NCI-H524 (cell line): ENCODE measurements around the gene GPR89B.
"Not testable (repeated sequence)": the region's sequence is repeated elsewhere in the genome, so short reads cannot be mapped to it uniquely, and the experiment has no call there.

ENCODE experiments used
- DNase-seq, 2 experiments: peaks; one replicate each; lab custom pipeline; 2025; lab: John Stamatoyannopoulos, UW

GPR89B gene

DNA sequence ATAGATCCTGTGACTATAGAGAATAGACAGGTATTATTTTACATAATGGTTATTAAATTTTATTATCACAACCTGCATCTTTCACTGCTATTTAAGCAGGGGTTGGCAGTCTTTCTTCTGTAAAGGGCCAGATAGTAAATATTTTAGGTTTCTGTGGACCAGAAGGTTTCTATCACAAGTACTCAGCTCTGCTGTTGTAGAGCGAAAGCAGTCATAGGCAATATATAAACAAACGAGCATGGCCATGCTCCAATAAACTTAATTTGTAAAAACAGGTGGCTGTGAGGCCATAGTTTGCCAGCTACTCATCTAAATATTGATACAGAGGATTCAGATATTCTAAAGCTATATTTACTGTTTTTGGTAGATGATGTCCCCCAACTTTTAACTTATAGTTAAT is 12.2 kb downstream of the GPR89B start:
- not testable (repeated sequence) for DNase-seq

DNA sequence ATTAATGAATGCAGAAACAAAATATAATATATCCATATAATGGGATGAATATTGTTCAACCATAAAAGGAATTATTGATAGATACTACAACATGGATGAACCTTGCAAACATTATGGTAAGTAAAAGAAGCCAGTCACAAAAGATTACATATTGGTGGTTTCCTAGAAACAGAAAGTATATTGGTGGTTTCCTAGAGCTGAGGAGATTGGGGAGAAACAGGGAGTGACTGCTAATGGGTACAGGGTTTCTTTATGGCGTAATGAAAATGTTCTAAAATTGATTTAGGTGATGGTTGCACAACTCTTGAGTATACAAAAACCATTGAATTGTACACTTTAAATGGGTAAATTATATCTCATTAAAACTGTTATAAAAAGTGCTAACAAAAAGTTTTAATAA is 14.3 kb downstream of the GPR89B start:
- DNase-seq = not testable (repeated sequence)

GRCh38 chr1:147949517-147949916 is 21.3 kb downstream of the GPR89B start:
- not testable (repeated sequence) for DNase-seq

DNA sequence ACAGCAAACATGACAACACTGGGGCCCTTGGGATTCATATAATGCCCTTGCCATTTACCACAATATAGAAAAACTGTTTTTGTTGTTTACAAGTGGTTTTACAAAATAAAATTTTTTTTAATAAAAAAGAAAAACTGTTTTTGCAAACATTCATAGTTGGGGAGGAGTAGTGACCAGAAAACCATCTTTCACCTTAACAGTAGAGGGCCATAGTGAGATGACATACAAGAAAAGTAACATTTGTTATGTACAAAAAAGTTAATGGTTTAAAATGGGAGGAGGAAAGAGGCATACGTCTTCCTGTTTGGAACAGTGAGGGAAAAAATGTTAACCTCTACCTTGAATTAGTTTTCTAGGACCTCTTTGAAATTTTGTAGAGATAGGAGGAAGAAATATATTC is 30.7 kb downstream of the GPR89B start:
- DNase-seq = not testable (repeated sequence)

- DNase-seq = not testable (repeated sequence)
These were observed 31.5 kb downstream of the GPR89B start for GRCh38 chr1:147959680-147960079.

- DNase-seq = not testable (repeated sequence)
These were observed 36.4 kb downstream of the GPR89B start for GRCh38 chr1:147964575-147964974.

DNA sequence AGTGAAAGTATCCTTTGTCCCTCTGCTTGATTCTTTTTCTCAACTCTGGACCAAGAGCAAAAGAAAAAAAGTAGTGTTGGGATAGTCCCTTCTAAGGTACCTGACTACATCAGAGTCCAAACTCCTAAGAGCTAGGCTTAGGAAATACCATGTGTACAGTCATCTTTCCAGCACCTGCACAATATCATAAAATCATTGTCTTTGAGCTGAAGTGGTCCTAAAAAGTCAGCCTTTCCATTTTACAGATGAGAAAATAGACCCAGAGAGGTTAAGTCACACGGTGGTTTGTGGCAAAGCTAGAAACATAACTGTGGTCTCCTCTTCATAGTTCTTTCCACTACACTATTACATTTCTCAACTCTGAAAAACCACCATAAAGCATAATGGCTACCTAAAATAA is 38.4 kb downstream of the GPR89B start:
- not testable (repeated sequence) for DNase-seq

DNA sequence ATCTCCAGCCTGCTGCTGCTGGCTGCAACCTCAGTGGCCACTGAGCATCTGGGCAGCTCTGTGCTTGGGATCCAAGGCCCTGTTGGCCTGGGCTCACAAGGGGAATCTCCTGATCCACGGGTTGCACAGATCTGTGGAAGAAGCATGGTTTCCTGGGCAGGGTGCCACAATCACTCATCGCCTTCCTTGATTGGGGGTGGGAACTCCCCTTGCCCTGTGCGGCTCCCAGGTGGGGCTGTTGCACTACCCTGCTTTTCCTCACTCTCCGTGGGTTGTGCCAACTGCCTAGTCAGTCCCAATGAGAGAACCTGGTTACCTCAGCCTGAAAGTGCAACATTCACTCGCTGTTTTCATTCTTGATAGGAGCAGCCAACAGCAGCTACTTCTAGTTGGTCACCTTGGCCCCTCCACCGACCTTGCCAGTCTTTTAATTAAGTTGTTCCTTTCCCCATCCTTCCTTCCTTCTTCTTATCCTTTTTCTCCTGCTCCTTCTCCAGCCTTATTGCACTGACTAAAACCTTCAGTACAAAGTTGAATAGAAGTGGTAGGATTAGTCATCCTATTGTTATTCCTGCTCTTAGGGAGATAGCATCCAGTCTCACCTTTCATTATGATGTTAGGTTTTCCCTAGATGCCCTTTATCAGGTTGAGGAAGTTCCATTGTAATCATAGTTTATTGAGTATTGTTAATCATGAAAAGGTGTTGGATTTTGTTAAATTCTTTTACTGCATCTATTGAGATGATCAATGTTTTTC is 50.9 kb downstream of the GPR89B start:
- DNase-seq = not testable (repeated sequence)

- not testable (repeated sequence) for DNase-seq
These were observed 57.2 kb downstream of the GPR89B start for GRCh38 chr1:147985374-147985773.

- DNase-seq = not testable (repeated sequence)
These were observed 59.7 kb downstream of the GPR89B start for GRCh38 chr1:147987893-147988292.

GRCh38 chr1:147992916-147993315 is 64.7 kb downstream of the GPR89B start:
- DNase-seq = not testable (repeated sequence)

DNA sequence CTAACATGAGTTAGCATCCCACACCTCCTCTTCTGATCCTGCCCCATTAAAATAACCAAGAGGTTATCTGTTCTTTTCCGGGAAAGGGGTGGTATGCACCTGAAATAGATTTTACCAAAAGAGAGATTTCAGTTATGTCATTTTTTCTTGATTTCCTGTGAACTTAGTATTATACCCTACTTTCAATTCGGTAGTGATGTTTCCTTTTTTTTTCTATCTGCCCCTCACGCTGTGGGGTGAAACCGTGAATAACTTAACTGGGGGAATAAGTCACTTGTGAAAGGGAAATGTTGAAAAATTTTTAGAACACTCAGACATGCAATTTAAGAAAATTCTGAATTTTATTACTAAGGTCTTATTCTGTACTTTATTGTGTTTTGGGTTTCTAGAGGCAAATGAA is 65.2 kb downstream of the GPR89B start:
- not testable (repeated sequence) for DNase-seq

DNA sequence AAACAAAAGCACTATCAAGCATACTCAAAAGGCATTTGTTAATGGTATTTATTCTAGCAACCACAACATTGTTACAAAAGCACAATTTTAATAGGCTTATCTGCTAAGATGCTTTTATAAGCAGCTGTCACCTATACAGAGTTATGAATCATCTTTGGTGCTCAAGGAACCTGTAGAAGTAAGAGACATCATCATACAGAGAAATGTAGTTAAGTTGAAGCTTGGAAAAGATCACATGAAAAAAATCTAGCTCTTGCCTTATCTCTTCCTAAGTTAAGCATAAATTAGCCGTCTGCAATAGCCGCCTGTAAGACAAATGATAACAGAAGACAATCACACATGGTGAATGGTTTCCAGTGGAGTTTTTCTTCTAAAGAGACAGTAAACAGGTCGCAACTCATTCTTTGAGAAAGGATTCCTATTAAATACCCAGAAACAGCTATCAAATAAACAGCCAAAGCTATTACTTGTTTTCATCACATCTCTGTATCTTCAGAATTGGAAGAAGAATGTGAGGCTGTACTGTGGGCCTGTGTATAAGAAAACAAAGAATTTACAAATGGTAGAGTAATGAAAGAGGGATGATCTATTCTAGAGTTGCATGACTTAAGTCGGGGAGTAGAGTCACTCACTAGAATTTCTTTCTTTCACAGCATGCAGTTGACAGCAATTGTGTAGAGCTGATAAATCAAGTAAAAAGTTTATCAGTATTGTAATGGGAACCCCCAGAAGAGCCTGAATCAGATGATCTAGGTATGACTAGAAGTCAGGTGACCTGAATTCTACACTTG is 65.8 kb downstream of the GPR89B start:
- not testable (repeated sequence) for DNase-seq

DNA sequence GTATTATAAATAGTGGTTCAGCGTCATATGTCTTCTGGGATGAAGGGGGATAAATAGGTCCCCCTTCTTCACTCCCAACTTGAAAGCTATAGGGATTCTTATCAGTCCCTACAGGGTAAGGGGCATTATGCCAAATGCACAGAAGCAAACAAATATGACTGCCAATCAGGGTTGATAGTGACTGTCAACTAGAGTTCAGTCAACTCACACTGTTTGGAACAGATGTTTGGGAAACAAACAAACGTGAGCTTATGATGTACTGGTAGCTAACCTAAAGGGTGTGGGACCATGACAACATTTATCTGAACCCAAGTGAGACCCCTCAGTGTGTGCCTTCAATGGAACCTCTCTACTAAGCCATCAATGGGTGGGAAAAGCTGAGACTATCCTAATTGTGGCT is 67.9 kb downstream of the GPR89B start:
- DNase-seq = not testable (repeated sequence)

DNA sequence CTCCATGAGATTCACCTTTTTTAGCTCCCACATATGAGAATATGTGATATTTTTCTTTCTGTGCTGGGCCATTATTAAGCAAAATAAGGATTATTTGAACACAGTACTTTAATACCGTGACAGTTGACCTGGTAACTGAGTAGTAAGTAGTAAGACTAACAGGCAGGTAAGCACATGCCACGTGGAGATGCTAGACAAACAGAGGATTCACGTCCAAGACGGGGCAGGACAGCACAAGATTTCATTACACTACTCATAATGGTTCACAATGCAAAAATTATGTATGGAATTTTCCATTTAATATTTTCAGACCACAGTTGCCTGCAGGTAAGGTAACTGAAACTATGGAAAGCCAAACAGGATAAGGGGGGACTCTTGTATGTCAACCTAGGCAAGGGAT is 79.5 kb downstream of the GPR89B start:
- DNase-seq = not testable (repeated sequence)

DNA sequence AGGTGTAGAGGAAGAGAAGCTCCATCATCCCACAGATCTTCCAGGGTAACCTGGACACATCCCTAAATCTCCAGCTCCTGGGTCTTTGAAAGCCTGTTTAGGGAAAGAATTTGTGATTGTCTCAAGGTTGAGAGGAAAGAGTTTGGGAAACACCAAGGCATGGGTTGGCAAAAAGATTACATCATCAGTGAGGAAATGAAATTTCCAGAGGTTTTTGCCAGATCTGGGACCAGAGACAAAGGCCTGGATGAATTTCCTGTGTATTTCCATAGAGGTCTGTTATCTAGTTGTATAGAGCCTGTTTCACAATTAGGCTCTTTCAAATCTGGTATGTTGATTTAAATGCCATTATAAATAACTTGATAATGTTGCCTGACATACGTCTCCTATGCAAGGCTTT is 82.3 kb downstream of the GPR89B start:
- no peak for DNase-seq

- DNase-seq = not testable (repeated sequence)
These were observed 85.2 kb downstream of the GPR89B start for GRCh38 chr1:148013177-148014144.

GRCh38 chr1:148014289-148015200 is 86.3 kb downstream of the GPR89B start:
- DNase-seq = not testable (repeated sequence)

DNA sequence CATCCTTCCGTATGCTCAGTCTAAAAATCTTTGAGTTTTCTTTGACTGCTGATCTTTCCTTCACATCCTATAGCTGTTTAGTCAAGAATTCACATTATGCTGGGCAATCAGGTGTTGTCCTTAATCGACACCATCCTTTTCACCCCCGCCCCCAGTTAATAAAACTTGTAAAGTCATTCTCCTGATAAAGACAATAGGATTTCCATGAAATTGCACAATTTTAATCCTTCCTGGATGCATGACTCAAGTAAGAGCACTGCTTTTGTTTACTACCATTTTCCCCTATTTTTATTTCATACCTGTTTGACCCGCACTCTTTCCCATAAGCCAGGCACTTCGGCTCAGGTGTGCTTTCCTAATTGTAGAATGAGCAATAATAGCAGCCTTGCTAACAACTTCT is 96.7 kb downstream of the GPR89B start:
- not testable (repeated sequence) for DNase-seq

DNA sequence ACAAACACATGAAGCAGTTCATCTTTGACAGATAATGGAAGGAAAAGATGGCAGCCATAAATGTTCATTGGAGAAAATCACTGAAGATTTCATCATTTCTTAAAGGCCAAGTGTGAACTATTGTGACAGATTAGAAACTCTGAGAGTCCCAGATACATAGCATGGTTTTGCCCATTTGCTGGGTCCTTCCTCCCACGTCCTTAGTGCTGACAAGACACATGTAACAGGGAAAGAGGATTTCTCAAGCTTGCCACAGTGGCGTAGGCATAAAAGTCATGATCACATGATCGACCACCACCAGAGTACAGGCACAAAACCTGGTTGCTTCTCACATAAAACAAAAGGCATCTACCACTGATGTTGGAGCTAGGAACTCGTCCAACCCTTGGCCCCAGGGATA is 98.8 kb downstream of the GPR89B start:
- DNase-seq = not testable (repeated sequence)

- DNase-seq = not testable (repeated sequence)
These were observed 104.0 kb downstream of the GPR89B start for GRCh38 chr1:148032247-148032646.
